Measurements from ENCODE around the gene SLC5A12. TPM values are rescaled to one million over a fixed set of nuclear protein-coding genes. Genes with fewer than 3 reads are reported as not detected.

SLC5A12 gene
- total RNA-seq, 6 experiments from 2014 or later: 0.20 to 1.2 (median 0.27) TPM; not detected in 2

GRCh38 chr11:26764825-26765224 is 43.0 kb upstream of the SLC5A12 start:
- intact Hi-C loops (cut with DNase I): no loop called here
- peak; percentile 71 to 86 (median 79) for ATAC-seq
- H3K4me1 ChIP-seq: peaks cover 0 to 12% (median 5%) of the 10 kb centered on the region in 4 donors
- H3K36me3 ChIP-seq: no peaks in the 10 kb centered on the region
- H3K9me3 ChIP-seq: no peaks in the 10 kb centered on the region
- no peaks in the 10 kb centered on the region for H3K27me3 ChIP-seq
- DNase-seq: no peak
- no peak overlapping the region for H3K4me3 ChIP-seq
- 36% methylated on average over 3 of the region's 3 CpGs for WGBS (ENCODE audit: insufficient coverage, low coverage, low lambda C conversion rate, missing lambda C conversion rate)
- H3K27ac ChIP-seq: peak overlapping the region in 2 of 3 donors; percentile 5 to 42
- no peak for TF ChIP-seq CTCF (IDR thresholded peaks at IDR 0.05)

GRCh38 chr11:26764315-26764714 is 42.5 kb upstream of the SLC5A12 start:
- WGBS (ENCODE audit: insufficient coverage, low coverage, low lambda C conversion rate, missing lambda C conversion rate): 90% methylated on average over 5 of the region's 5 CpGs
- no peak for ATAC-seq
- H3K9me3 ChIP-seq: no peaks in the 10 kb centered on the region
- no peaks in the 10 kb centered on the region for H3K27me3 ChIP-seq
- H3K27ac ChIP-seq: peak overlapping the region in 1 of 3 donors; percentile 42
- no peak for DNase-seq
- H3K4me3 ChIP-seq: no peak overlapping the region
- H3K36me3 ChIP-seq: no peaks in the 10 kb centered on the region
- intact Hi-C loops (cut with DNase I): no loop called here
- peaks cover 0 to 12% (median 5%) of the 10 kb centered on the region in 4 donors for H3K4me1 ChIP-seq
- TF ChIP-seq CTCF (IDR thresholded peaks at IDR 0.05) (no peak), POLR2A (IDR thresholded peaks at IDR 0.05) (no peak)

- Histone ChIP-seq H3K4me3 (no peak overlapping the region), H3K36me3 (no peaks in the 10 kb centered on the region), H3K27me3 (no peaks in the 10 kb centered on the region), H3K27ac (no peak overlapping the region), H3K9me3 (no peaks in the 10 kb centered on the region), H3K4me1 (peaks cover 0 to 12% (median 5%) of the 10 kb centered on the region in 4 donors)
- DNase-seq: no peak
- TF ChIP-seq POLR2A (IDR thresholded peaks at IDR 0.05): no peak
- no peak for TF ChIP-seq CTCF (IDR thresholded peaks at IDR 0.05)
- 65% methylated on average over 5 of the region's 5 CpGs for WGBS (ENCODE audit: insufficient coverage, low coverage, low lambda C conversion rate, missing lambda C conversion rate)
- ATAC-seq: no peak
- intact Hi-C loops (cut with DNase I): no loop called here
Observed at GRCh38 chr11:26762089-26762488, 40.2 kb upstream of the SLC5A12 start.

GRCh38 chr11:26761361-26761809 is 39.5 kb upstream of the SLC5A12 start:
- 89% methylated on average over 4 of the region's 4 CpGs for WGBS (ENCODE audit: insufficient coverage, low coverage, low lambda C conversion rate, missing lambda C conversion rate)
- H3K4me1 ChIP-seq: peaks cover 0 to 12% (median 5%) of the 10 kb centered on the region in 4 donors
- no peaks in the 10 kb centered on the region for H3K36me3 ChIP-seq
- no peak for DNase-seq
- no peak for ATAC-seq
- H3K4me3 ChIP-seq: no peak overlapping the region
- no peak overlapping the region for H3K27ac ChIP-seq
- intact Hi-C loops (cut with DNase I): no loop called here
- TF ChIP-seq CTCF (IDR thresholded peaks at IDR 0.05): no peak
- no peak for TF ChIP-seq POLR2A (IDR thresholded peaks at IDR 0.05)
- H3K9me3 ChIP-seq: no peaks in the 10 kb centered on the region
- no peaks in the 10 kb centered on the region for H3K27me3 ChIP-seq

GRCh38 chr11:26757995-26758394 is 36.1 kb upstream of the SLC5A12 start:
- no peak for TF ChIP-seq CTCF (IDR thresholded peaks at IDR 0.05)
- no peak for TF ChIP-seq POLR2A (IDR thresholded peaks at IDR 0.05)
- H3K4me3 ChIP-seq: no peak overlapping the region
- intact Hi-C loops (cut with DNase I): loop anchor here (10.0 kb wide), 2 partner anchors 367 to 407 kb away; no protein-coding TSS in a partner anchor
- no peaks in the 10 kb centered on the region for H3K9me3 ChIP-seq
- WGBS (ENCODE audit: insufficient coverage, low coverage, low lambda C conversion rate, missing lambda C conversion rate): 58% methylated on average over 1 of the region's 1 CpG
- DNase-seq: no peak
- no peaks in the 10 kb centered on the region for H3K4me1 ChIP-seq
- ATAC-seq: no peak
- no peaks in the 10 kb centered on the region for H3K27me3 ChIP-seq
- H3K27ac ChIP-seq: no peak overlapping the region
- H3K36me3 ChIP-seq: no peaks in the 10 kb centered on the region
